HG02970 (cell line): ENCODE results near the gene GCNT1.
A peak's percentile ranks its signal among the peaks of the same experiment; 100 is the strongest.
"Not testable (repeated sequence)": the region's sequence is repeated elsewhere in the genome, so short reads cannot be mapped to it uniquely, and the experiment has no call there.

Experiments
- ATAC-seq: cut with Tn5 transposase; IDR thresholded peaks from one replicate; pipeline ENCODE4 v1.9.1; 2021; ENCODE audit warnings: mild to moderate bottlenecking, moderate library complexity, moderate number of reproducible peaks; ENCODE audit not compliant: unreplicated experiment, low FRiP score

GCNT1 gene

DNA sequence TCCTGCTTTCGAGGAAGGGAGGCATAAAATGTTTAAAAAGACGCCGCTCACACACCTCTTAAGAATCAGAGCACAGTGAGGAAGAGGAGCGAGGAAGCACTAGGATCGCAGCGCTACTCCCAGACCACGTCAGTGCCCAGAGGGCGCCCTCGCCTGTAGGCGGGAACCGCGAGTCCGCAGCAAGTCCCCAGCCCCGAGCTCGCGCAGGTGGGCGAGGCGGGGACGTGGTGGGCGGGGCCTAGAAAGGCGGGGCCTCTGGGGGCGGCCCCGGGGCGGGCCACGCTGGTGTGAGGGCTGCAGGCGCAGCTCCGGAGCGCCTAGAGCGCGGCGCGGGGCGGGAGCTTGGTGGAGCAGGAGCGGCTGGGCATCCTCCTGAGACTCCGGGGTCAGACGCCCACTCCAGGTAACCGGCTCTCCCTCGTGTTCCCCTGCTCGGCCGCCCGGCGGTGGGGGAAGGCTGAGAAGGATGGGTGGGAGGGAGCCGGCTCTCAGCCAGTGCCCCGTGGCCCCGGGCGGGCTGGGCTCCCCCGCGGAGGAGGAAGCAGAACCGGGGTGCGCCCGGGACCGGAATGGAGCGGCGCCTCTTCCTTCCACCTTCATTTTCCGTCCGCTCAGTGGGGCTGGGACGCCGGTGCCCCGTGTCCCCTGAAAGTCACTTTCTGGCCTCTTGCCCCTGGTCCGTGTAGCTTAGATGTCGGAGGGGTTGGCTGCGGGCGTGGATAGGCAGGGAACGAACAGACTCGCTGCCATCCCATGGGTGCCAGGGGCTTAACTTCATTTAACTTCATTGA, at the start of gene GCNT1:
Gene GCNT1, plus strand, starts transcription at position 280 of the 791 bp plus-strand sequence. CDS start 43,200 bp downstream, outside the sequence.
- ATAC-seq = peak; percentile 95

DNA sequence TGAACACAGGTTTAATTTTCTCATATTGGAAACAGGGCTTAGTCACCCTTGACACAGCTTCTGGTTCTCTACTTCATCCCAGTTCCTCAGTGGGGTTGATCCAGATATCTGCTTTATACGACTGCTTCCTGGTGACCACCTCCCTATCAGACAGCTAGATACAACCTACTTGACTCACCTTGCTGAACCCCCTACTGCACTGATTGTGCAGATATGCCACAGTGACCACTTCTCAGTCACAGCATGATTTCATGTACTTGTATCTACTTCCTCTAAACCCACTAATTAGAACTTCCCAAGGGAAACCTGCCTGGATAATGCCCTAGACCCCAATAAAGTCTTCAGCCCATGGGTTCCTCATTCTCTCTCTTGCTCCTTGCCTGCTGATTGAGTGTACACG, 46.3 kb upstream of the GCNT1 start:
- ATAC-seq = no peak

DNA sequence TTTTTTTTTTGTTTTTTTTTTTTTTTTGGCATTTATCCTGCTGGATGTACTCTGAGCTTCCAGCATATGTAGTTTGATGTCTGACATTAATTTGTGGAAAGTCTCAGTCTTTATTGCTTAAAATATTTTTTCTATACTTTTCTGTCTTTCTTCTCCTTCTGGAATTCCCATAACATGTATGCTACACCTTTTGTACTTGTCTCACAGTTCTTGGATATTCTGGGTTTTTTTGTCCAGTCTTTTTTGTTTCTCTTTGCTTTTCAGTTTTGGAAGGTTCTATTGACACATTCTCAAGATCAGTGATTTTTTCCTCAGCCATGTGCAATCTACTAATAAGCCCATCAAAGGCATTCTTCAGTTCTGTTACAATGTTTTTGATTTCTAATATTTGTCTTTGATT, 45.3 kb upstream of the GCNT1 start:
- ATAC-seq = no peak

DNA sequence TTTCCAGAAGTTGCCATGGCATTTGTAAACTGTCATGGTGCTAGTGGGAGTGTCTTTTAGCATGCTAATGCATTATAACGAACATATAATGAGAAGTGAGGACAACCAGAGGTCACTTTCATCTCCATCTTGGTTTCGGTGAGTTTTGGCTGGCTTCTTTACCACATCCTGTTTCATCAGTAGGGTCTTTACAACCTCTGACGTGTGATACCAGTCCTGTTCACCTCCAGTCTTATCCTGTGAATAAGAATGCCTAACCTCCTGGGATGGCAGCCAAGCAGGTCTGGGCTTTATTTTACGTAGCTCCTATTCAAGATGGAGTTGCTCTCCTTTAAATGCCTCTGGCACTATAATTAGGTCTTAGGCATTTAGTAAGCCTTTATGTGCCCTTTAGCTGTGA, 44.3 kb upstream of the GCNT1 start:
- ATAC-seq = no peak

DNA sequence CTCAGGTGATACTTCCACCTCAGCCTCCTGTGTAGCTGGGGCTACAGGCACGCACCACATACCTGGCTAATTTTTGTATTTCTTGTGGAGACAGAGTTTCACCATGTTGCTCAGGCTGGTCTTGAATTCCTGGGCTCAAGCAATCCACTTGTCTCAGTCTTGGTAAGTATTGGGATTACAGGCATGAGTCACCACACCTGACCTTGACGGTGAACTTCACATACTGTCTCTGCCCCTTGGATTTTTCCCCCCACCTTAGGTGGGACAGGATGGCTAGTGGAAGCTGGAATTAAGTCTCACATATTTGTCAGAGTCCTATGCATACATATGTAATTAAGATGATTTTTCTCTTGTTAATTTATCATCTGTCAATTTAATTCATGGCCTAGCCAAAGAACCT, 43.8 kb upstream of the GCNT1 start:
- no peak for ATAC-seq

DNA sequence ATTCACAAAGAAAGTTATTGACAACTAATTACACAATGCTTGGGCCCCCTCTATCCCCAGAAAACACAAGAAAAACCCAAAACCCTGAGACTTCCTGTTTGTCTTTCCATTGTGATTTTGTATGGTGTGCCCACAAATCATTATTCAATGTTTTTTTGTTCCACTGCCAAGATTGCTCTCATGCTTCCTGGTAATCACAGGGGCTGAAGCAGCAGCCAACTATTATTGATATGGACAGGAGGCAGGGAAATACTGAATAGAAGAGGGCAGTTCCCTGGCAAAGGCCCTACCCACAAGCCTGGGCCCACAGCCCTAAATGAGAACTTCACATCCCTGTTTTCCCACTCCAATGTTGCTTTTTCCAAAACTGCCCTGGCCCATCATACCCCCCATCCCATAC, 43.3 kb upstream of the GCNT1 start:
- no peak for ATAC-seq

DNA sequence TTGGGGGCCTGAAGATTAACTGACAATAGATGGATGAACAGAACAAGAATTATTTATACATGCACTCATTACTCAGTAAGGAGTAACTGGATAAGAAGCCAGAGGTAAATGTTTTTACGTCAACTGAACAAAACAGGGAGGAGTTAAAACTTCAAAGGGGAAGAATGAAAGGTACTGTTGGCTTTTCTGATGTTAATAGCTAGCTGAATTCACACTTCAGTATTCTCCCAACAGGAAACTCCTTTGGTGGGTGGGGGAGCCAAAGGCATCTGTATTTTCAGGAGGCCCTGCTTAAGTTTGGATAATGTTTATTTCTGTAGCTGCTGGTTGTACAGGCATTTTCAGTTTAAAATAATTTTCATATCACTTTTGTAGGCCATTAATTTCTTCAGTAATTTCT, 41.6 kb upstream of the GCNT1 start:
- ATAC-seq = no peak

DNA sequence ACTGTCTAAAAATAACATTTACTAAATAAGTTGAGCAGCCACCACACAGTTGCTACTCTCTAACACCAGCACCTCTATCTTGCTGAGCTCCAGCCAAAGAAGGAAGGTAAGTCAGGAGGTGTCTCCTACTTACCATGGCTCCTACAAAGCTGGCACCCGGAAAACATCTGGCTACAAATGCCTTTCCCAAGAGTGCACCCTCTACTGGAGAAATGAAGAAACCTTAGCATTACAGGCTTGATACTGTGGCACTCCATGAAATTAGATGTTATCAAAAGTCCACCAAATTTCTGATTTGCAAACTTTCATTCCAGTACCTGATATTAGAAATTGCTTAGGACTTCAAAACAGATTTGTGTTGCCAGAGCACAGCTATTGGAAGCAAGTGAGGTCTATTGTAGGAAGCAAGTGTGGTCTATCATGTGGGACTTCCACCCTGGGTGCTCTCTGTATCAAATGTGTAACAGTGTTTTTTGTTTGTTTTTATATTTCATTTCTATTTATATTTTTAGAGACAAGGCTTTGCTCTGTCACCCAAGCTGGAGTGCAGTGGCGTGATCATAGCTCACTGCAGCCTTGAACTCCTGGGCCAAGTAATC, 39.1 kb upstream of the GCNT1 start:
- ATAC-seq = no peak

DNA sequence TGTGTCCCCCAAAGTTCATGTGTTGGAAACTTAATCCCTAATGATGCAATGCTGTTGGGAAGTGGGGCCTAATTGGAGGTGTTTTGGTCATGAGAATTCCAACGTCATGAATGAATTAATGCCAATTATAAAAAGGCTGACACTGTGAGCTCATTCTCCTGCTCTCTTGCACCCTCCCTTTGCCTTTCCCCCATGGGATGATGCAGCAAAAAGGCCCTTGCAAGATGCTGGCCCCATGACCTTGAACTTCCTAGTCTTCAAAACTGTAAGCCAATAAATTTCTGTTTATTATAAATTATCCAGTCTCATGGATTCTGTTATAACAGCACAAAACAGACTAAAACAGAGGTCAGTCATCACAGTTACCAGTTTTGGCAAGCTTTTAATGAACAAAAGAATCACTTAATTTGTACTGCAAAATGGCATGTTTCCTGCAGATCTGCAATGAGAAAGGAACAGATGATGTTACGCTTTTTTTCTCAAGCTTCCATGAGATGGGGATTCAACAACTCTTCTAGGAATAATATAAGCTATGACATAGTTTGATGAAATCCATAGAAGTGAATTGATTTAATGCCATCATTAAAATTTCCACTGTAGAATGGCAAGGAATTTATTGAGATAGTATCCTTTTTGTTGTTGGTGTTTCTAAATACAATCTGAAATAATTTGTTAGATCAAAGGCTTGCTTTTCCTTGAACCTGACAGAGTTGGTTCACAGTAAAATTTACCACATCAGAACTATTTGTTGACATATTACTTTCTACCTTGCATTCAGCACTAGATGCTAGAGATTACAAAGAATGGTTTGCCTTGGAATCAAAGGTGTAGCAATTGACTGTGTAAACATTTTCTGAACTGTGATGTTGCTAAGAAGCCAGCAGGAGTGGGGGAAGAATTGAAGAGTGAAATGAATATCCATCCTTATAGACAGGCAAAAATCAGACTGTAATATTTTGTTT, 35.5 kb upstream of the GCNT1 start:
- no peak for ATAC-seq

DNA sequence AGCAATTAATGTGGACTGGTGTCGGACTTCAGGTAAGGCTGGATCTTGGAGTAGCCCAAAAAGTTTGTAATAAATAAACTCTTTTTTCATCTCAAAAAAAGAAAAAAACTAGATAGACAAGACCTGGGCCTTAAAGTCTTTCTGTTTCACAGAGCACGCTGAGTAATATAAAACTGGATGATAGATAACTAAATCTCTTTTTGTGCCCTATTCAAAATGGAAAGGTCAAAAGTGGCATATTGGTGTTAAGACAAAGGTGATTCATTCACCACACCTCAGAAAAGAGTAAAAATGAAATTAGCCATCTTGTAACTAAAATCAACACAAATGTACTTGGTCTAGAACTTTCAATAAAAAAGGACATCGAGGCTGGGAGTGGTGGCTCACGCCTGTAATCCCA, 34.5 kb upstream of the GCNT1 start:
- ATAC-seq = no peak

DNA sequence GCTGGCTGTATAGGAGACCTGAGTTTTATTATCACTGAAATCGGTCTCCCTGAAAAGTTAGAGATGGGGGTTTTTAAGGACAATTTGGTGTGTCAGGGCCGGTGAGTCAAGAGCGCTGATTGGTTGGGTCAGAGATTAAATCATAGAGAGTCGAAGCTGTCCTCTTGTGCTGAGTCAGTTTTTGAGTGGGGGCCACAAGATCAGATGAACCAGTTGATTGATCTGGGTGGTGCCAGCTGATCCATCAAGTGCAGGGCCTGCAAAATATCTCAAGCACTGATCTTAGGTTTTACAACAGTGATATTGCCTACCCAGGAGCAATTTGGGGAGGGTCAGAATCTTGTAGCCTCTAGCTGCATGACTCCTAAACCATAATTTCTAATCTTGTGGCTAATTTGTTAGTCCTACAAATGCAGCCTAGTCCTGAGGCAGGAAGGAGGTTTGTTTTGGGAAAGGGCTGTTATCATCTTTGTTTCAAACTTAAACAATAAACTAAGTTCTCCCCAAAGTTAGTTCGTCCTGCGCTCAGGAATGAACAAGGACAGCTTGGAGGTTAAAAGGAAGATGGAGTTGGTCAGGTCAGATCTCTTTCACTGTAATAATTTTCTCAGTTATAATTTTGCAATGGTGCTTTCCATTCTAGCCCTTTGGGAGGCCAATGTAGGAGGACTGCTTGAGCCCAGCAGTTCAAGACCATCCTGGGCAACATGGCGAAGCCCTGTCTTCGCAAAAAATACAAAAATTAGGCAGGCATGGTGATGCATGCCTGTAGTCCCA, 33.1 kb upstream of the GCNT1 start:
- no peak for ATAC-seq

DNA sequence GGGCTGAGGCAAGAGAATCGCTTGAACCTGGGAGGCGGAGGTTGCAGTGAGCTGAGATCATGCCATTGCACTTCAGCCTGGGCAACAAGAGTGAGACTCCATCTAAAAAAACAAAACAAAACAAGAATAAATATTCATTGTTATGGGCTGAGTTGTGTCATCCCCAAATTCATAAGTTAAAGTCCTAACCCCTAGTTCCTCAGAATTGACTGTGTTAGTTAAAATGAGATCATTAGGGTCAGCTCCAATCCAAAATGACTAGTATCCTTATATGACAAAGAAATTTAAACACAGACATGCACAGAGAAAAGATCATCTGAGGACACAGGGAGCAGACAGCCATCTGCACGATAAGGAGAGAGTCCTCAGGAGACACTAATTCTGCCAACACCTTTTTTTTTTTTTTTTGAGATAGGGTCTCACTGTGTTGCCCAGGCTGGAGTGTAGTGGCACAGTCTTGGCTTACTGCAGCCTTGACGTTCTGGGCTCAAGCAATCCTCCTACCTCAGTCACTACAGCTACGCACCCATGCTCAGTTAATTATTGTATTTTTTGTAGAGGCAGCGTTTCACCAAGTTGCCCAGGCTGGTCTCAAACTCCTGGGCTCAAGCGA, 32.1 kb upstream of the GCNT1 start:
- no peak for ATAC-seq

DNA sequence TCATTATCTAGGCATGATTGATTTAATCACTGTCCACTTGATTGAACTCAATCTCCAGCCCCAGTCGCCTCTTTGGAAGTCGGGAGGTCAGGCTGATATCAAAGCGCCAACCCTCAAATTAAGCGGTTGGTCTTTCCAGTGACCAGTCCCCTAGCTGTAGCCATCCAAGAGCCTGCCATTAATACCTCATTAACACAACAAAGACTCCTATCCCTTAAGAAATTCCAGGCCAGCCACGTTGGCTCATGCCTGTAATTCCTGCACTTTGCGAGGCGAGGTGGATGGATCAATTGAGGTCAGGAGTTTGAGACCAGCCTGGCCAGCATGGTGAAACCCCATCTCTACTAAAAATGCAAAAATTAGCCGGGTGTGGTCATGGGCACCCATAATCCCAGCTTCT, 27.4 kb upstream of the GCNT1 start:
- no peak for ATAC-seq

DNA sequence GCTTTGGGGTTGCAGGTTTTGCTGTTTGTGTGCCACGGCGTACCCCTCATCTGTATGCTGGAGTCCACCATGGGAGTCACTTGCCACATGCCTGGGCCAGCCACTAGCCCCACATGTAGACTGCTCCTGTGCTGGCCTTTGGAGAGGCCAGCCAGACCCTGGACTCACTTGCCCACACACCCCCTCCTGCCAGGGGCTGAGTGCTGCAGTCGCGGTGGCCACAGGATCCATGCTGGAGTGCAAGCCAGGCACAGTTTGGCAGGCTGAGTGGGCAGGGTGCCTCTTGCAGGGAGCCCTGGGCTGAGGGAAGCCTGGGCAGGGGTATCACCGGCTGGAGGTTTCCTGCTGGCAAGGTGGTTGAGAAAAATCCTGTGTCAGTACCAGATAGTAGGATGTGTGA, 25.6 kb upstream of the GCNT1 start:
- ATAC-seq = no peak

DNA sequence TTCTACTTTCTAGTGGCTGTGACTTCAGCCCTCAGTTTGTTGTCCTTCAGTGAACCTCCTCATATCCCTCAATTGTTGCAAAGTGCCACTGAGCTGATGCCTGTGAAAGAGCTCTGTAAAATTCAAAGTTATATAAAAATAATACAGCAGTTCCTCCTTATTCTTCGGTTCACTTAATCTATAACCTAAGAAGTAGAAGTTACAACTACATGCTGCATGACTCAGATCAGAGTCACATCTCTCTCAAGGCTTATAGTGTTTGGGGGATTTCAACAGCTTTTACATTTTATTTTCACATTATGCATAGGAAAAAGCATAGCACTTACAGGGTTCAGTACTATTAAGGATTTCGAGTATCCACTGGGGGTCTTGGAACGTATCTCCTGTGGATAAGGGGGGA, 25.1 kb upstream of the GCNT1 start:
- ATAC-seq = no peak

DNA sequence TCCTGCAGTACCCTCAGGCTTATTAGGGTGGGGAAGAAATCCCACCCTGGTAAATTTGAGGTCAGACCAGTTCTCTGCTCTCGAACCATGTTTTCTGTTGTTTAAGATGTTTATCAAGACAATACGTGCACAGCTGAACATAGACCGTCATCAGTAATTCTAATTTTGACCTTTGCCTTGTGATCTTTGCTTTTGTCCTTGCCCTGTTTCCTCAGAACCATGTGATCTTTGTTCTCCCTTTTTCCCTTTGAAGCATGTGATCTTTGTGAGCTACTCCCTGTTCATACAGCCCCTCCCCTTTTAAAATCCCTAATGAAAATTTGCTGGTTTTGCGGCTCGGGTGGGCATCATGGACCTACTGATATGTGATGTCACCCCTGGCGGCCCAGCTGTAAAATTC, 24.1 kb upstream of the GCNT1 start:
- ATAC-seq = not testable (repeated sequence)

DNA sequence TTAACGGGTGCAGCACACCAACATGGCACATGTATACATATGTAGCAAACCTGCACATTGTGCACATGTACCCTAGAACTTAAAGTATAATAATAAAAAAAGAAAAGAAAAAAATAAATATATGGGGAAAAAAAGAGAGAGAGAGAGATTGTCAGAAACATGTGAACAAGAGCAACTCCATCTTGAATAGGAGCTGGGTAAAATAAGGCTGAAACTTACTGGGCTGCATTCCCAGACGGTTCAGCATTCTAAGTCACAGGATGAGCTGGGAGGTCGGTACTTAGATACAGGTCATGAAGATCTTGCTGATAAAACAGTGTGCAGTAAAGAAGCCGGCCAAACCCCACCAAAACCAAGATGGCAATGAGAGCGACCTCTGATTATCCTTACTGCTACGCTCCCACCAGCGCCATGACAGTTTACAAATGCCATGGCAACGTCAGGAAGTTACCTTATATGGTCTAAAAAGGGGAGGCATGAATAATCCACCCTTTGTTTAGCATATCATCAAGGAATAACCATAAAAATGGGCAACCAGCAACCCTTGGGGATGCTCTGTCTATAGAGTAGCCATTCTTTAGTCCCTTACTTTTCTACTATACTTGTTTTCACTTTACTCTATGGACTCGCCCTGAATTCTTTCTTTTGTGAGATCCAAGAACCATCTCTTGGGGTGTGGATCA, 21.8 kb upstream of the GCNT1 start:
- ATAC-seq = not testable (repeated sequence)

DNA sequence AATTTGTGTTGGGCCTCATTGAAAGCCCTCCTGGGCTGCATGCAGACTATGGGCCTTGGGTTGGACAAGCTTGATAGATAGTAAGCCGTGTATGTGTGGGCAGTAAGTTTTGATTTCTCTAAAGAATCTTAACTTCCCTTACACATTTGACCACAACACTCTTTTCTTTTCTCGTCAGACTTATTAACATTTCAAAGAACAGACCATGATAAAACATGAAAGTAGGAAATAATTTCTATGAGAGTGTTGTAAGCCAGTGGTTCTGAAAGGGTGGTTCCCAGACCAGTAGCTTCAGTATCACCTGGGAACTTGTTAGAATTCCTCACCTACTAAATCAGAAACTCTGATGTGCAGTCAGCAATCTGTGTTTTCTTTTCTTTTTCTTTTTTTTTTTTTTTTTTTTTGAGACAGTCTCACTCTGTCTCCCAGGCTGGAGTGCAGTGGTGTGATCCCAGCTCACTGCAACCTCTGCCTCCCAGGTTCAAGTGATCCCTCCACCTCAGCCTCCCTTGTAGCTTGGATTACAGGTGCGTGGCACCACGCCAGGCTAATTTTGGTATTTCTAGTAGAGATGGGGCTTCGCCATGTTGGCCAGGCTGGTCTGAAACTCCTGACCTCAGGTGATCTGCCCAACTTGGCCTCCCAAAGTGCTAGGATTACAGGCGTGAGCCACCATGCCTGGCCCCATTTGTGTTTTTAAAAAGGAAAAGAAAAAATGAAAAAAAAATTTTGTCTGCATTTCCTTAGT, 20.0 kb upstream of the GCNT1 start:
- no peak for ATAC-seq
